ENCODE data around the gene ANO5. TPM values are rescaled to one million over a fixed set of nuclear protein-coding genes. Genes with fewer than 3 reads are reported as not detected.

ANO5 gene
- total RNA-seq, 1 experiment from 2014 or later, result 3.4 TPM

- H3K23ac ChIP-seq (ENCODE audit: insufficient read length, low read depth, low read length), result no peak overlapping the region
- no peak overlapping the region for H2BK5ac ChIP-seq (ENCODE audit: insufficient read length, low read length)
- H3K4me3 Mint-ChIP-seq, result no peak overlapping the region
- H3K23me2 ChIP-seq (ENCODE audit: insufficient read length, low read depth, low read length, poor library complexity, severe bottlenecking), result no peaks in the 10 kb centered on the region
- no peaks in the 10 kb centered on the region for H3K4me1 ChIP-seq (ENCODE audit: insufficient read depth, low read length)
- no peak overlapping the region for H2AFZ ChIP-seq (ENCODE audit: low read length)
- no peak overlapping the region for H4K5ac ChIP-seq (ENCODE audit: insufficient read length, low read depth, low read length)
- no peak overlapping the region for H3K9ac ChIP-seq (ENCODE audit: extremely low read depth, insufficient read length, low read length)
- H3K4me2 ChIP-seq (ENCODE audit: insufficient read depth, insufficient read length, low read length), result no peak overlapping the region
- no peaks in the 10 kb centered on the region for H3K27me3 ChIP-seq (ENCODE audit: insufficient read depth, low read length)
- TF ChIP-seq, protein P1, sequence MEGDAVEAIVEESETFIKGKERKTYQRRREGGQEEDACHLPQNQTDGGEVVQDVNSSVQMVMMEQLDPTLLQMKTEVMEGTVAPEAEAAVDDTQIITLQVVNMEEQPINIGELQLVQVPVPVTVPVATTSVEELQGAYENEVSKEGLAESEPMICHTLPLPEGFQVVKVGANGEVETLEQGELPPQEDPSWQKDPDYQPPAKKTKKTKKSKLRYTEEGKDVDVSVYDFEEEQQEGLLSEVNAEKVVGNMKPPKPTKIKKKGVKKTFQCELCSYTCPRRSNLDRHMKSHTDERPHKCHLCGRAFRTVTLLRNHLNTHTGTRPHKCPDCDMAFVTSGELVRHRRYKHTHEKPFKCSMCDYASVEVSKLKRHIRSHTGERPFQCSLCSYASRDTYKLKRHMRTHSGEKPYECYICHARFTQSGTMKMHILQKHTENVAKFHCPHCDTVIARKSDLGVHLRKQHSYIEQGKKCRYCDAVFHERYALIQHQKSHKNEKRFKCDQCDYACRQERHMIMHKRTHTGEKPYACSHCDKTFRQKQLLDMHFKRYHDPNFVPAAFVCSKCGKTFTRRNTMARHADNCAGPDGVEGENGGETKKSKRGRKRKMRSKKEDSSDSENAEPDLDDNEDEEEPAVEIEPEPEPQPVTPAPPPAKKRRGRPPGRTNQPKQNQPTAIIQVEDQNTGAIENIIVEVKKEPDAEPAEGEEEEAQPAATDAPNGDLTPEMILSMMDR (conservative IDR thresholded peaks at IDR 0.05), result no peak
- no peaks in the 10 kb centered on the region for H3K79me1 ChIP-seq (ENCODE audit: insufficient read depth, low read depth, low read length, poor library complexity, severe bottlenecking)
- no peaks in the 10 kb centered on the region for H3K27me3 Mint-ChIP-seq (ENCODE audit: low read depth)
- no peak overlapping the region for H3K27ac ChIP-seq (ENCODE audit: insufficient read length, low read depth, low read length)
- no peak overlapping the region for H3K14ac ChIP-seq (ENCODE audit: insufficient read depth, low read length)
- no peak overlapping the region for H2BK12ac ChIP-seq (ENCODE audit: insufficient read length, low read depth, low read length)
- no peak overlapping the region for H2AK5ac ChIP-seq (ENCODE audit: insufficient read length, low read length)
- no peak overlapping the region for H3K27ac Mint-ChIP-seq
- H3K9me3 ChIP-seq (ENCODE audit: control insufficient read depth, low read depth, low read length), result no peaks in the 10 kb centered on the region
- DNase-seq, result no peak
- H2BK120ac ChIP-seq (ENCODE audit: low read depth, low read length, poor library complexity, severe bottlenecking), result no peak overlapping the region
- H4K8ac ChIP-seq (replicated peaks; ENCODE audit: insufficient read length, low read depth, low read length), result no peak overlapping the region
- no peak overlapping the region for H2BK15ac ChIP-seq (ENCODE audit: low read depth, low read length)
- no peak overlapping the region for H2BK20ac ChIP-seq (ENCODE audit: low read depth, low read length, poor library complexity, severe bottlenecking)
- H3K4ac ChIP-seq (ENCODE audit: low read depth, low read length), result no peak overlapping the region
- H4K91ac ChIP-seq (ENCODE audit: insufficient read length, low read depth, low read length), result no peak overlapping the region
- H3K4me1 Mint-ChIP-seq, result no peaks in the 10 kb centered on the region
- no peaks in the 10 kb centered on the region for H3K36me3 Mint-ChIP-seq (ENCODE audit: insufficient read depth in 1 of 3, low read depth in 3 of 3)
- no peak overlapping the region for H3T11ph ChIP-seq (ENCODE audit: low read length)
- H3K9me3 Mint-ChIP-seq, result no peaks in the 10 kb centered on the region
- no peaks in the 10 kb centered on the region for H4K20me1 ChIP-seq (ENCODE audit: control insufficient read depth, insufficient read depth, insufficient read length)
- H3K56ac ChIP-seq (ENCODE audit: insufficient read length, low read depth, low read length), result no peak overlapping the region
- no CpG with 5 or more reads among the region's 4 CpGs for WGBS (ENCODE audit: extremely low coverage, insufficient read length, low lambda C conversion rate)
- H3K79me2 ChIP-seq (ENCODE audit: insufficient read depth, low read length), result no peaks in the 10 kb centered on the region
- no peak overlapping the region for H3K18ac ChIP-seq (ENCODE audit: insufficient read length, low read depth, low read length)
Measured at GRCh38 chr11:22225190-22225589, 32.3 kb downstream of the ANO5 start.

Measured in H9 (cell line).